GM23338 (cell line): ENCODE results near the gene AZIN2.

Experiments
- POLR2AphosphoS5 ChIP-seq: IDR thresholded peaks from 2 replicates; pipeline ENCODE4 v1.6.1; 2016; ENCODE audit warnings: antibody characterized with exemption, low read depth
- TF ChIP-seq, protein P1 (sequence below), 2 experiments: fragments of 200-600 bp in 1 of 2; sonication (generic) in 1 of 2; conservative IDR thresholded peaks; 2 replicates each; pipeline versions ENCODE4 v1.5.1 to v1.6.1; 2016 to 2017; ENCODE audit warnings: antibody characterized with exemption in 2 of 2, low read depth in 2 of 2, mild to moderate bottlenecking in 2 of 2, moderate library complexity in 1 of 2

DNA sequence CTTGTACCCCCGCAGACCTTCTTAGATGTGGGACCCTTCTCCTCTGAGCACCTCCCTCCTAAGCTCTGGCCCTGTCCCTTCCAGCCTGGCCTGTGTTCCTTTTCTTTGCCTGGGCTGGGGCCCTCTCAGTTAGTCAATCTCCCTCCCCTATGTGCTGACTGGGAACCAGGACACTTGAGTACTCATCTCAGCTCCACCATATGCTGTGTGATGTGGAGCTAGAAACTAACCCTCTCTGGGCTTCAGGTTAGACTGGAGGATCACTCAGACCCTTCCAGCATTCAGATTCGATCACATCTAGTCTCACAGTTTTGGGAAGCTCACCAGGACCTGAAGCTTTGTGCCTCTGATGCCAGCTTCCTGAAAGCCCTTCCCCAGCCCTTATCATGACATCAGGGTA, 60.3 kb downstream of the AZIN2 start:
- TF ChIP-seq, protein P1, sequence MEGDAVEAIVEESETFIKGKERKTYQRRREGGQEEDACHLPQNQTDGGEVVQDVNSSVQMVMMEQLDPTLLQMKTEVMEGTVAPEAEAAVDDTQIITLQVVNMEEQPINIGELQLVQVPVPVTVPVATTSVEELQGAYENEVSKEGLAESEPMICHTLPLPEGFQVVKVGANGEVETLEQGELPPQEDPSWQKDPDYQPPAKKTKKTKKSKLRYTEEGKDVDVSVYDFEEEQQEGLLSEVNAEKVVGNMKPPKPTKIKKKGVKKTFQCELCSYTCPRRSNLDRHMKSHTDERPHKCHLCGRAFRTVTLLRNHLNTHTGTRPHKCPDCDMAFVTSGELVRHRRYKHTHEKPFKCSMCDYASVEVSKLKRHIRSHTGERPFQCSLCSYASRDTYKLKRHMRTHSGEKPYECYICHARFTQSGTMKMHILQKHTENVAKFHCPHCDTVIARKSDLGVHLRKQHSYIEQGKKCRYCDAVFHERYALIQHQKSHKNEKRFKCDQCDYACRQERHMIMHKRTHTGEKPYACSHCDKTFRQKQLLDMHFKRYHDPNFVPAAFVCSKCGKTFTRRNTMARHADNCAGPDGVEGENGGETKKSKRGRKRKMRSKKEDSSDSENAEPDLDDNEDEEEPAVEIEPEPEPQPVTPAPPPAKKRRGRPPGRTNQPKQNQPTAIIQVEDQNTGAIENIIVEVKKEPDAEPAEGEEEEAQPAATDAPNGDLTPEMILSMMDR (conservative IDR thresholded peaks at IDR 0.05; ENCODE audit: low read depth in 2 of 2), result no peak
- no peak for TF ChIP-seq POLR2AphosphoS5
